Effector CD8-positive, alpha-beta T cell (primary cell): Measurements from ENCODE around the gene RBMS1.

Experiments used
- DNase-seq: peaks from one replicate; lab custom pipeline; 2025; lab: John Stamatoyannopoulos, UW

RBMS1 gene

GRCh38 chr2:160332318-160332717, 161.3 kb downstream of the RBMS1 start:
- no peak for DNase-seq

GRCh38 chr2:160331258-160332025, 162.2 kb downstream of the RBMS1 start:
- DNase-seq = no peak

GRCh38 chr2:160328811-160329527, 164.6 kb downstream of the RBMS1 start:
- DNase-seq = no peak

GRCh38 chr2:160326786-160327185, 166.8 kb downstream of the RBMS1 start:
- DNase-seq = no peak

- no peak for DNase-seq
Measured at GRCh38 chr2:160325418-160325817, 168.2 kb downstream of the RBMS1 start.

GRCh38 chr2:160324917-160325316, 168.7 kb downstream of the RBMS1 start:
- DNase-seq = no peak

GRCh38 chr2:160324161-160324800, 169.3 kb downstream of the RBMS1 start:
- peak; percentile 13 for DNase-seq

- DNase-seq = no peak
Measured at GRCh38 chr2:160322320-160322719, 171.3 kb downstream of the RBMS1 start.

- no peak for DNase-seq
Measured at GRCh38 chr2:160321006-160321405, 172.6 kb downstream of the RBMS1 start.

GRCh38 chr2:160319700-160320099, 173.9 kb downstream of the RBMS1 start:
- DNase-seq = no peak

GRCh38 chr2:160318218-160318617, 175.4 kb downstream of the RBMS1 start:
- no peak for DNase-seq

GRCh38 chr2:160317181-160318099, 176.2 kb downstream of the RBMS1 start:
- DNase-seq = no peak

- no peak for DNase-seq
Measured at GRCh38 chr2:160315337-160315736, 178.3 kb downstream of the RBMS1 start.

- DNase-seq = no peak
Measured at GRCh38 chr2:160310118-160310828, 183.3 kb downstream of the RBMS1 start.

- no peak for DNase-seq
Measured at GRCh38 chr2:160309585-160309984, 184.0 kb downstream of the RBMS1 start.

GRCh38 chr2:160308915-160309314, 184.7 kb downstream of the RBMS1 start:
- DNase-seq = no peak

- no peak for DNase-seq
Measured at GRCh38 chr2:160308476-160308875, 185.1 kb downstream of the RBMS1 start.

GRCh38 chr2:160306985-160307384, 186.6 kb downstream of the RBMS1 start:
- no peak for DNase-seq

GRCh38 chr2:160305081-160305750, 188.4 kb downstream of the RBMS1 start:
- DNase-seq = no peak

- DNase-seq = no peak
Measured at GRCh38 chr2:160303527-160303926, 190.1 kb downstream of the RBMS1 start.

GRCh38 chr2:160303076-160303475, 190.5 kb downstream of the RBMS1 start:
- DNase-seq = no peak
